Measurements from ENCODE around the gene TNFRSF1A.

GRCh38 chr12:6340745-6341416, 995 bp downstream of the TNFRSF1A start:
- TF ChIP-seq CTCF (IDR thresholded peaks at IDR 0.05; ENCODE audit: low read depth, low read length): no peak
- TF ChIP-seq EZH2phosphoT487 (IDR thresholded peaks at IDR 0.05; ENCODE audit: low read depth): no peak
